ENCODE measurements around the gene TNFAIP8L1.

- TF ChIP-seq, protein P1, sequence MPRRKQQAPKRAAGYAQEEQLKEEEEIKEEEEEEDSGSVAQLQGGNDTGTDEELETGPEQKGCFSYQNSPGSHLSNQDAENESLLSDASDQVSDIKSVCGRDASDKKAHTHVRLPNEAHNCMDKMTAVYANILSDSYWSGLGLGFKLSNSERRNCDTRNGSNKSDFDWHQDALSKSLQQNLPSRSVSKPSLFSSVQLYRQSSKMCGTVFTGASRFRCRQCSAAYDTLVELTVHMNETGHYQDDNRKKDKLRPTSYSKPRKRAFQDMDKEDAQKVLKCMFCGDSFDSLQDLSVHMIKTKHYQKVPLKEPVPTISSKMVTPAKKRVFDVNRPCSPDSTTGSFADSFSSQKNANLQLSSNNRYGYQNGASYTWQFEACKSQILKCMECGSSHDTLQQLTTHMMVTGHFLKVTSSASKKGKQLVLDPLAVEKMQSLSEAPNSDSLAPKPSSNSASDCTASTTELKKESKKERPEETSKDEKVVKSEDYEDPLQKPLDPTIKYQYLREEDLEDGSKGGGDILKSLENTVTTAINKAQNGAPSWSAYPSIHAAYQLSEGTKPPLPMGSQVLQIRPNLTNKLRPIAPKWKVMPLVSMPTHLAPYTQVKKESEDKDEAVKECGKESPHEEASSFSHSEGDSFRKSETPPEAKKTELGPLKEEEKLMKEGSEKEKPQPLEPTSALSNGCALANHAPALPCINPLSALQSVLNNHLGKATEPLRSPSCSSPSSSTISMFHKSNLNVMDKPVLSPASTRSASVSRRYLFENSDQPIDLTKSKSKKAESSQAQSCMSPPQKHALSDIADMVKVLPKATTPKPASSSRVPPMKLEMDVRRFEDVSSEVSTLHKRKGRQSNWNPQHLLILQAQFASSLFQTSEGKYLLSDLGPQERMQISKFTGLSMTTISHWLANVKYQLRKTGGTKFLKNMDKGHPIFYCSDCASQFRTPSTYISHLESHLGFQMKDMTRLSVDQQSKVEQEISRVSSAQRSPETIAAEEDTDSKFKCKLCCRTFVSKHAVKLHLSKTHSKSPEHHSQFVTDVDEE (CRISPR knock-in tag; IDR thresholded peaks at IDR 0.05), result no peak
- no peak for TF ChIP-seq ZFP3 (CRISPR knock-in tag; IDR thresholded peaks at IDR 0.05)
- TF ChIP-seq, protein P2, sequence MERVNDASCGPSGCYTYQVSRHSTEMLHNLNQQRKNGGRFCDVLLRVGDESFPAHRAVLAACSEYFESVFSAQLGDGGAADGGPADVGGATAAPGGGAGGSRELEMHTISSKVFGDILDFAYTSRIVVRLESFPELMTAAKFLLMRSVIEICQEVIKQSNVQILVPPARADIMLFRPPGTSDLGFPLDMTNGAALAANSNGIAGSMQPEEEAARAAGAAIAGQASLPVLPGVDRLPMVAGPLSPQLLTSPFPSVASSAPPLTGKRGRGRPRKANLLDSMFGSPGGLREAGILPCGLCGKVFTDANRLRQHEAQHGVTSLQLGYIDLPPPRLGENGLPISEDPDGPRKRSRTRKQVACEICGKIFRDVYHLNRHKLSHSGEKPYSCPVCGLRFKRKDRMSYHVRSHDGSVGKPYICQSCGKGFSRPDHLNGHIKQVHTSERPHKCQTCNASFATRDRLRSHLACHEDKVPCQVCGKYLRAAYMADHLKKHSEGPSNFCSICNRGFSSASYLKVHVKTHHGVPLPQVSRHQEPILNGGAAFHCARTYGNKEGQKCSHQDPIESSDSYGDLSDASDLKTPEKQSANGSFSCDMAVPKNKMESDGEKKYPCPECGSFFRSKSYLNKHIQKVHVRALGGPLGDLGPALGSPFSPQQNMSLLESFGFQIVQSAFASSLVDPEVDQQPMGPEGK (CRISPR knock-in tag; IDR thresholded peaks at IDR 0.05; ENCODE audit: borderline replicate concordance), result no peak
- no peak for TF ChIP-seq RARB (CRISPR knock-in tag; IDR thresholded peaks at IDR 0.05)
- TF ChIP-seq ARNTL (CRISPR knock-in tag; IDR thresholded peaks at IDR 0.05; ENCODE audit: borderline replicate concordance, low read depth), result no peak
- no peak for TF ChIP-seq ZC3H10 (CRISPR knock-in tag; IDR thresholded peaks at IDR 0.05)
- no peak for TF ChIP-seq CSRNP3 (CRISPR knock-in tag; IDR thresholded peaks at IDR 0.05)
- no peak for TF ChIP-seq SNAI2 (CRISPR knock-in tag; IDR thresholded peaks at IDR 0.05)
- no peak for TF ChIP-seq ISL1 (CRISPR knock-in tag; IDR thresholded peaks at IDR 0.05)
- TF ChIP-seq GLIS3 (CRISPR knock-in tag; IDR thresholded peaks at IDR 0.05), result no peak
- TF ChIP-seq PPARA (CRISPR knock-in tag; IDR thresholded peaks at IDR 0.05; ENCODE audit: borderline replicate concordance), result no peak
- TF ChIP-seq OSR1 (CRISPR knock-in tag; IDR thresholded peaks at IDR 0.05), result no peak
Observed at GRCh38 chr19:4676955-4677731, 37.8 kb downstream of the TNFAIP8L1 start.

All from SK-N-SH treated with all-trans-retinoic acid at 6 μM for 48 hours (cell line).